Effector CD8-positive, alpha-beta T cell (primary cell): Measurements from ENCODE around the gene NT5DC2.

Experiments
- DNase-seq: peaks from one replicate; lab custom pipeline; 2025; lab: John Stamatoyannopoulos, UW
- total RNA-seq, 4 experiments: gene quantifications; one replicate each; lab custom pipeline; 2026; lab: John Stamatoyannopoulos, UW

The NT5DC2 gene
- 6.0 to 20.0 (median 14.8) reads per million in 4 experiments for total RNA-seq

DNA sequence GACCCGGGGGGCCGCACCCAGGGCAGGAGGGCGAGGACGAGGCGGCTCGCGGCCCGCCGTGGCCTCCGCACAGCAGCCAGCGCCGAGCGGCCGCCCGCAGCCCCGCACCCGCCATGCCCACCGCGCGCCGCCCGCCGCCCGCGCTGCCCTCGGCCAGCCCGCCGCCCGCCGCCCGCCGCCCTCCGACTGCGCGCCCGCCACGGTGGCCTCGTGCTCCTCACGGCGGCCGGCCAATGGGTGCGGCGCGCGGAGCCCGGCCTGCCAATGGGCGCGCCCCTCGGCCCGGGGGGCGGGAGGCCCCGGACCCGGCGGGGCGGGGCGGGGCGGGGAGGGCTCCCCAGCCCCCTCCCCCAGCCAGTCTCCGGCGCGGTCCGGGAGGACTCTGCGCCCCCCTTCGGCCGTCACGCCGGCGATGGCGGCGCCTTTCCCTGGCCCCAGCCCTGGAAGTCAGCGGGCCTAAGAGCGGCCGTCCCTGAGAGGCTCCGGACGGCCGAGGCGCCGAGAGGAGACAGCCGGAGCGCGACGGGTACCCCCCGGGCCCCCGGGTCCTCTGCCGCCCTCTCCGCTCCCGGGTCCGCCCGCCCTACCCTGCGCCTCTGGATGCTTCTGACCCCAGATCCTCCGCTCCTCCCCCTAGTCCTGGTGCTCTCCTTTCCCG is at the start of gene NT5DC2:
TSS of gene NT5DC2 (minus strand) at position 235 of the 658 bp plus-strand sequence. CDS start at position 115, 120 bp downstream.
- DNase-seq, result peak; percentile 49

DNA sequence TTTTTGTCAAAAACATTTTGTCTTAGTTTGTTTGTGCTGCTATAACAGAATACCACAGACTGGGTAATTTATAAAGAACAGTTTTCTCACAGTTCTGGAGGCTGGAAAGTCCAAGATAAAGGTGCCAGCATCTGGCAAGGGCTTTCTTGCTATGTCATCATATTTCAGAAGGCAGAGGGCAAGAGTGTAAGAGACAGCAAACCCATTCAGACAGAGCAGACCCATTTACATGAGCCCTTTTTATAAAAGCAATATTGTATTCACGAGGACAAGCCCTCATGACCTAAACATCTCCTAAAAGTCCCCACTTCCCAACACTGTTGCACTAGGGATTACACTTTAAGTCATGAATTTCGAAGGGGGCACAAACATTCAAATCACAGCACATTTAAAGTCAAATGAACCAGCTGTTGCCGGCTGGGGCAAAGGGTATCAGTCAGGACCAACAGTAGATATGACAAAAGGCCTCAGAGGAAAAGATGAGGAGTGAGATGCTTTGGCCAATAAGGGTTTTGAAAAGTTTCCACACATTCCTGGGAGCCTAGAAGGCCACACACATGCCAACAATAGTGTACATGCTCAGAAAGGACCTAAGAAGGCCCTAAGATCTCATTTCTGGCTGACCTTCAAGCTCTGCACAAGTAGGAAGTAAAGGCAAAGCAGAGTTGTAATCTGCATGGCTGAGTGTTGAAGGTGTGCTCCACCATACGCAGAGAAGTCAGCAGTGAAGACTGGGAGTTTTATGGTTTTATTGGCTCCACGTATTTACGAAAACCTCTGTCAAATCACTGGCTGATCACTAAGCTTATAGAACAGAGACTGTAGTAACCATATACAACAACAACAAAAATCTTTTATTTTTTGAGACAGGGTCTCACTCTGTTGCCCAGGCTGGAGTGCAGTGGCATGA is 40.7 kb upstream of the NT5DC2 start:
- no peak for DNase-seq

DNA sequence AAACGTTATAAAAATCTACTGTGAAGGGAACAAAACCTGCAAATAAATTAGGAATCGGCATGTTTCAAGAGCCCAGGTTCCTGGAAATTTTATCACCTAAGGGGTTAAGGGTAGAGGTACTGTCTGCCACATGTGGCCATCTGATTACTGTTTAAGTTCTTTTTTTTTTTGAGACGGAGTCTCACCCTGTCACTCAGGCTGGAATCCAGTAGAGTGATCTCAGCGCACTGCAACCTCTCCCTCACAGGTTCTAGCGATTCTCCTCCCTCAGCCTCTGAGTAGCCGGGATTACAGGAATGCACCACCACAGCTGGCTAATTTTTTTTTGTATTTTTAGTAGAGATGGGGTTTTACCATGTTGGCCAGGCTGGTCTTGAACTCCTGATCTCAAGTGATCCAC is 38.6 kb upstream of the NT5DC2 start:
- DNase-seq, result no peak

DNA sequence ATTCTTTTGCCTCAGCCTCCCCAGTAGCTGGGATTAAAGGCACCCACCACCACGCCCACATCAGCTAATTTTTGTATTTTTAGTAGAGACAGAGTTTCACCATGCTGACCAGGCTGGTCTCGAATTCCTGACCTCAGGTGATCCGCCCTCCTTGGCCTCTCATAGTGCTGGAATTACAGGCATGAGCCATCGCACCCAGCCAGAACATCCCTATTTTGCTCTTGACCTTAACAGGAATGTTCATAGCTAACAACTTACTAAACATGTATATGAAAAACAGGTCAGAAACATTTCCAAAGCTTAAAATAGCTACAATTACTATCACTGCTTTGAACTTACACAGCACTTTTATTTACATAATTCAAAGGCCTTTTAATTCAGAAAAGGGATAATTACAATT is 36.4 kb upstream of the NT5DC2 start:
- no peak for DNase-seq

DNA sequence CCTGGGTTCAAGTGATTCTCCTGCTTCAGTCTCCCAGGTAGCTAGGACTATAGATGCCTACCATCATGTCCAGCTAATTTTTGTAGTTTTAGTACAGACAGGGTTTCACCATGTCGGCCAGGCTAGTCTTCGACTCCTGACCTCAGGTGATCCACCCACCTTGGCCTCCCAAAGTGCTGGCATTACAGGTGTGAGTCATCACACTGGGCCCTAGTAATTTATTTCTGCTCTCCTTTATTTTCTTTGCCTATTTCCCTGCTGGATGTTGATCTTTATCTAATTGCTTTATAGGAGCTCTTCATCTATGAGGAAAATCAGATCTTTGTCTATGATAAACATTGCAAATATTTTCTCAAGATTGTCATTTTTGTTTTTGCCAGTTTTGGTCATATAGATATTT is 34.4 kb upstream of the NT5DC2 start:
- no peak for DNase-seq

DNA sequence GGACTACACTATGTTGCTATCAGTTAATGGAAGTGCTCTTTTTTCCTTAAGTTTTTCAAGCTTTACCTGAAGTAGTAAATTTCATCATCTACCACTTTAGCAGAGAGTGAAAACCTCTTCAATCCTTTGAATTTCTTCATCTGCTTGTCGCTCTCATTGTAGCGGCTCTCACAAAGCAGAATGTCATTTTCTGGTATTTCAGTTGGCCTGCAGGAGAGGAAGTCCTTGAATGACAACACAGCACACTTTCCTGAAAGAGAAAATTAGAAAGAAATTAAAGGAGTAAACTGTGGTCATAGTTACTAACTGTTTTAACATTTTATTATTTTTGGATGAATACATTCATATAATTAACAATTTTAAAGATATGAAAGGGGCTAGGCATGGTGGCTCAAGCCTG is 30.3 kb upstream of the NT5DC2 start:
- no peak for DNase-seq

DNA sequence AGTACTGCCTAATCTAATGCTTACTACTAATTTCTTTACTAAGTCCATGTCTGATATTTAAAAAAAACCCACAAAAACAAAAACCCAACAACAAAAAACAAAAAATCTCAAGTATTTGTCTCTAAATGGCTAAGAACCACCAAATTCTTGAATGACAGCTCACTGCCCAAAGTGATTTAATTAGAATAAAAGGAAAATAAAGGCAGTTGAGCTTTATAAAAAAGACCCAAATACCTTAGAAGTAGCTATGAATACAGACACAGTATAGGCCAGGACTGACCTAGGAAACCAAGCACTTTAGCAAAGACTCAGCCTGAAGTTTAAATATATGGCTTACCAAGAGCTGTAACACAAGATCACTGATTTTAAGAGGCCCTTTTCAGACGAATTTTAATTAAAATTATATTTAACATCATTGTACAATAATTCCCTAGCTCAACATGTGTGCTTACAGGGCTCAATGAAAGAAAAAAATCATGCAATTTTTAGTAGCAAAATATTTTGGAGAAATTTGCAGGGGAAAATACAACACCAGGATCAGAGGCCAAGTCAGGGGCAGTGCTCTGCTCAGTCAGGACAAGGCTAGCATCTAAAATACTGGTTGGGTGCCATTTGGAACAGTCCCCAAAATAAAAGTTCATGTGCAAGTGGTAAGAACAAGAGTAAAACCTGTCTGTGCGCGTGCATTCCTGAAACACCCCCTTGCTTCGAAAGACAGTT is 27.5 kb upstream of the NT5DC2 start:
- DNase-seq, result no peak

DNA sequence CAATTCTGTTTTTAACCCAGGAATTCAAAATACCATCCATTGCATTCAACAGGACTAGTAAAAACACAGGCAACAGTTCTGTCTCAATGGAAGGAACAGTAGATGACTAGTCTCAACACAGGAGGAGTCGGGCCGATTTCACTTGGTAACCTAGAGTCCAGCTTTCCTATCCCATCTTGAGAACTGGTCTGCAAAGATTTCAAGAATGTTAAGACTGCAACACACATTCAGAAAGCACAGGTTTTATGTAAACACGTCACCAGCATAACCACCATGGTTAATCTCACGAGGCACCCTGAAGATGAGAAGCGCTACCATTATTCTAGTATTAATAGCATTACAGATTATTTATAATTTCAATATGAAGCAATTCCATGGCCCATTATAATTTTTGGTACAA is 24.8 kb upstream of the NT5DC2 start:
- DNase-seq, result no peak

DNA sequence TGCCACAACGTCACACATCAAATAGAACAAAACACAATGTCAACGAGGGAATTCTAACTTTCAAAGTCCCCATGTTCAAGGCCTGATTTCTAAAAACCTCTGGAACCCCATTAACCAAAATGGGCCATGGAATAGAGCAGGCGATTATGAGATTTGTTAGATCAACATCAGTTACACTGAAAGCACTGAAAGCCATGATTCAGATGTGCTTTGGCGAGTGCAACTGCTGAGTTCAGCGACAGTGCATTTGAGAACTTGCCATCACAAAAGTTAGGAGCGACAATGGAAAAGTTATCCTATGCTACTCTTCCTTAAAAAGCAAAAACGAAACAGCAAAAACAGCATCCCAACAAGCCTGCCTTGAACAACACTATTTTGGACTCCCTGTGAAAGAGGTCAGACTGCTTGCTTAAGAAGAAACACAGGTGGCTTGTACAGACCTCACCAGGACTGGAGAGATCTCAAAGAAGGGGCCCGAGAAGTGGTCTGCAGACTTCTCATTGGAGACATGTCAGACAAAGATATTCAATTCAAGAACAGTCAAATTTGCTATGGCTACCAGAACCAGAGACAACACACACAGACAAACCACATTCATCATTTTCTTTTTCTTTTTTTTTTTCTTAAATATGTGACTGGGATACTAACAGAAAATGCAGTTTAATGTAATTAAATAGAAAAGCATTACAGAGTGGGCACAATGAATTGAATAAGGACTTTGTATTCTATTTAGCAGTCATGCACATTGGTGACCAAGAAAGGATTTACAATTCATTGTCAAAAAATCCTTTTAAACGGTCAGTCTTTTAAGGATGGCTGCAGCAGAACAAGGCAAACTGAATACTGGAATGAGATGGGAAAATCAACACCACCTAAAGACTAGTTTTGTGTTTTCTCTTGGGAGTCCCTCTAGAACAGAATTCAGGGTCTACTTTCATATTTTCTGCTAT is 23.6 kb upstream of the NT5DC2 start:
- no peak for DNase-seq

DNA sequence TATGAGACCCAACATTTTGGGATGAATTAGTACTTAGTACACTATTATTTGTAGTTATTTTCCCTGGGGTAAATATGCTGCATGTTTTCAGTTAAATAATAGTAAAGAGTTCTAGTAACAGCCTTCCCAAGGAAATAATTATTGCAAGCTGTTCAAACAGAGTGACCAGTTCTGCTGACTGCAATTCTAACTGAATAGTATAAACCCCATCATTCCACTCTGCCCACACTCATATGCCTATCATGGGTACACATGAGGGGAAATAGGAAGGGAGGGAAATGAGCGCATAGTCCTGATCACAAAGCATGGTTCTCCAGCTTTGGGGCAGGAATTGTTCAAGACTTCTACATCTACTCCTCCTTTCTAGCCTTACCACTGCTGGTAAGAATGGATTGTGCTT is 21.4 kb upstream of the NT5DC2 start:
- DNase-seq, result no peak

DNA sequence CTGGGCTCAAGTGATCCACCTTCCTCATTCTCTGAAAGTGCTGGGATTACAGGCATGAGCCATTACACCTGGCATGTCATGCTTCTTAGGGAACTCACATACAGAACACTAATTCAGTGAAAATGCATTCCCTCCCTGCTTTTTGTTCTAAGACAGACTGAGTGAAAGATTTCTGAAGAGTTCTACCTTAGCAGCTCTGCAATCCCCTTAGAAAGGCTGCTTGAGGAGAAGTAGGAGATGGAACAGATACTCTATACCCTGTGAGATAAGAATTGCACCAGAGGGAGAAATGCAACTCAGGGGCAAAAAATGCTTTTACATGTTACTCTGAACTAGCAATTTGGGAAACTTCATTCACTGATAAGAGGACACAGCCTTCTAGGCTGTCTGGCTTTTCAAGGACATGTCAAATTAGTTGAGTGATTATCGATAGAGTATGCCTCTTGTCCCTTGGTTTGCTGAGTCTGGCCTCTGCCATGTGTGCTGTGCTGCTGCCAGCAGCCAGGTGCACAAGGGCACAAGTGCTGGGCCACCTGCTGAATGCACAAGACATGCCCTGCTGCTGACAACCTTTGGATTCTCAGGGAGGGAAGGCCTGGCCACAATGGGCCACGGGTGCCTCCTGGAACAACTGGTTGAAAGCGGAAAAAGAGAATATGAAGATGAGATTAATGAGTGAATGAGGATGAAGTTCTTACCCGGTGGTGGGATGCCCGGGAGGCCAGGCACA is 20.5 kb upstream of the NT5DC2 start:
- DNase-seq, result no peak

DNA sequence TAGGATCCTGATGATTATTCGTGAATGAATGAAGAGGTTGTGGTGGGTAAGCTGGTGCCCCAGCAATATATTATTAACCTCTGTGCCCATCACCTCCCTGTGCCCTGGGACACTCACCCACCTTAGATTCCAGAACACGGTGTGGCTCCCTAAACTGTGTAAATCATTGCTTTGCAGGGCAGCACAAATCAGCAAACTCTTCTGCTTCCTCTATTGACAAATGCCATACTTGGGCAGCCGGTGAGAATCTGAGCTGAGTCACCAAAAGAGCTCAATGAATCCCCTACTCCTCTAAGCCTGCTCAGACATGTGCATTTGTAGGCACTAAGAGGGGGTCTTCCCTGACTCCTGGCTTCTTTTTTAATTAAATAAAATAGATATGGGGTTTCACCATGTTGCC is 18.4 kb upstream of the NT5DC2 start:
- DNase-seq, result no peak

DNA sequence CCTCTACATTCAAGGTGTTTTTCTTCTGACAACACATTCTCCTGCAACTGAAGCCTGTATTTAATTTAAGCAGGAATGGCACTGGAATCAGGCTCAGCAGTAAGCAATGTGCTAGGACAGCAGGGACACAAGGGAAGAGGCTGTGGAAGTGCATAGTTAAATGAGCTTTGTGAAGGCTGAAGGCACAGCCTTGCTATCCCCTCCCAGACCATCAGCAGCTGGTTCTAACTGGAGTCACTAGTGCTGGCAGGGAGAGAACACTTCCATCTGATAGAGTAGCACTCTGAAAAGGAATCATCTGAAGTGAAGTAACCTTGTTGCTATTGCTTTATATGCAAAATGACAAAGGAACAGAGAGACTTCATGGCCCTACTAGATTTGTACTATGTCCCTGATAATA is 17.5 kb upstream of the NT5DC2 start:
- no peak for DNase-seq

DNA sequence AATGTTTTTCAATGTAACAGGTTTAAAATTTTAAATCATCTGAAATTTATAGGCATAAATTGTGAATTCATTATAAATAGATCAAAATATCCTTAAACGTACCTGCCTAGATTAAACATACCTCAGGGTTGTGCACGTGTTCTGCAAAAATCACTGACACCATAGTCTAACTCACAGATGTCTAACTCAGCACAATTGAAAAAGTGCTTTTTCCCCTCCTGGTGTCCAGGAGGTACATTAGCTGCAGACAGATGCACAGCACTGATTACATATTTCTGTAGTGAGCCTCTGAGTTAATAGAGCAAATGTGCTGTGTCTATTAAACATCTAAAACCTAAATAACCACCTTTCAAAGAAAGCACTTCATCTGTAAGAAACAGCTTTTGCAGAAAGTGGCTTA is 13.5 kb upstream of the NT5DC2 start:
- DNase-seq, result no peak

DNA sequence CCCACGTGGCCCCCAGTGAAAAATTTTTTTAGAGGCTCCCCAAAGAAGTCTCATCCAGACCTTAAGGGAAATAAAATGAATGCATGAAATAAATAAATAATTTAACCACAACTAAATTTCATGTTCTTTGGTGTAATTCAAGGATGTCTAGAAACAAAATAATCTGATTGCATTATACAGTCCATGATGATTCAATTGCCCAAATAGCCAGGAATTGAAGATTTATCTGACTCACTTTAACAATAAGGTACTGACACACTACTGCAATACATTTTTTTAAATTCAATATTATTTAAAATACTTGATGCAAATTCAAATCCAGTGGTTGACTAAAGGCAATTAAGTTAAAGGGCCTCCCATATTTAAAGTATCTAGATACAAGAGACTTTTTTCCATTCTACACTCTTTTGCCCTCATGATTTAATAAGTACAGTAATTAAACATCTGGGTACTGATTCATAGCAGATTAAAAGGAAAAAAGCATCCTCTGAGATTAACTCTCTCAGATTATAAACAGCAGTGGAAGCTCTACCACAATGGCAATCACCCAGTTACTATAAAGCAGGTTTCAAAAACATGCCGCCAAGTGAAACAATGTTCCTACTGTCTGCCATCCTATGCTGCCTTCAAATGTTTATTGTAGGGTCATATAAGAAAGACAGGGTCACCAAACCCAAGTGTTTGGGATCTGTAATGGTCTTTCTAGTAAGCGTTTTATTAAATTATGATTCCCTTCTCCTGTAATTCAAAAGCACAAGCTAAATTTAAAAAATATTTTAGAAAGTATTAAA is 12.6 kb upstream of the NT5DC2 start:
- no peak for DNase-seq

DNA sequence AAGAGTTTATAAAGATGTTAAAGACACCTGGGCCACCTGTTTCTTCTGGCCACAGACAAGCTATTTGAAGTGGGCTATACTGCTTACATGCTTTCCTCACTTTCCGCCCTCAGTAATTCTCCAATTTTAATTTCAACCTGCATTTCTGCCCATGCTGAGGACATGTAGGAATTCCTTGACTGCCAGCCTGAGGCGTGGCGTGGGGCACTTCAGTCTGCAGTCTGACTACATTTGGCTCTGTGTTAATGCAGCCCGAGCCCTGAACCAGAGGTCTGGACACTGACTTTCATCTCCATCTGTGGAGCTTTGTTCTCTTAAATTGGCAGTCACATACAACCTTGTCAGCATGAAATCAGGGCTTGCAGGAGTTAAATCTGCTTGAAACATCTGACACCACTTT is 11.3 kb upstream of the NT5DC2 start:
- DNase-seq, result no peak

DNA sequence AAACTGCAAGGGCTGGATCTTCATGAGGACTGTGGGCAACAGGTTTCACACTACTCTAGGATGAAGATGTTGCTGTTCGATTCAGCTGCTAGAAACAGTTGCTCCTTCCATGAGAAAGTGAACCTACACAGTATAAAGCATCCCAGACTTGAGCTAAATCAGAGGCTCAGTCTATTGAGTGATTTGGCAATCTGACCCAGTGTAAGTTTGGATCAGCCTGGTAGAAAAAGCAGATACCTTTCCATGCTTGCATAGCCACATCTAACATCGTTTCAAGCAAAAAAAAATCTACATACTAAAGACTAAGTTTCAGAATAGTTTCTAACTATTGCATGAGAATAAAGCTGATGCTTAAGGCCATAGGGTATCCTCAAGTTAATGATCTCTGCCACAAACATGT is 7.4 kb upstream of the NT5DC2 start:
- DNase-seq, result no peak

DNA sequence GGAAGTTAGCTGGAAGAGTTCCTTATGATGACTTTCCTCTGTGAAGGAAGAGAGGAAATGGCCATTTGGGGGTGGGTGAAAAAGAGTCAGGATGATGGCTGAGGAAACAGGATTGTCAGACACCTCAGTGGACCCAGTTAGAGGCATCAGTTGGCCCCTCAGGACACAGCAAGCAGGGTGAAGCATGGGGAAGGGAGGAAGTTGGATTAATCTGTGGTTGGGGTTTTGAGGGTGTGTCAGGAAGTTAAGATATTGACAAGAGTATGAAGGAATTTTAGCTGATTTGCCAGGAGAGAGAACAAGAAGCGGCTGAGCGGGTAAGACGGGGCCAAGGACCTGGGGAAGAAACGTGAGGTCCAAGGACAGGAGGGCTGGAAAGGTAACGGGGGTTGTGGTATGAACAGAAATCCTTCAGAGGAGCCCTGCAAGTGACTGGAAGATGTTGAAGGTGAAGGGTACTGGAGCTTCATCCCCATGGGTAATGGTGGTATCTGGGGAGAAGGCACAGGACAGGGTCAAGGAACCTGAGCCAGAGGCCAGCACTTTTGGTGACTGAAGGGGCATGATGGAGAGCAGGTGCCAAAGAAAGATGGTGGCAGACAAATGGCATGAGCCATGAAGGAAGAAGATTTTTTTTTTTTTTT is 5.5 kb upstream of the NT5DC2 start:
- no peak for DNase-seq

DNA sequence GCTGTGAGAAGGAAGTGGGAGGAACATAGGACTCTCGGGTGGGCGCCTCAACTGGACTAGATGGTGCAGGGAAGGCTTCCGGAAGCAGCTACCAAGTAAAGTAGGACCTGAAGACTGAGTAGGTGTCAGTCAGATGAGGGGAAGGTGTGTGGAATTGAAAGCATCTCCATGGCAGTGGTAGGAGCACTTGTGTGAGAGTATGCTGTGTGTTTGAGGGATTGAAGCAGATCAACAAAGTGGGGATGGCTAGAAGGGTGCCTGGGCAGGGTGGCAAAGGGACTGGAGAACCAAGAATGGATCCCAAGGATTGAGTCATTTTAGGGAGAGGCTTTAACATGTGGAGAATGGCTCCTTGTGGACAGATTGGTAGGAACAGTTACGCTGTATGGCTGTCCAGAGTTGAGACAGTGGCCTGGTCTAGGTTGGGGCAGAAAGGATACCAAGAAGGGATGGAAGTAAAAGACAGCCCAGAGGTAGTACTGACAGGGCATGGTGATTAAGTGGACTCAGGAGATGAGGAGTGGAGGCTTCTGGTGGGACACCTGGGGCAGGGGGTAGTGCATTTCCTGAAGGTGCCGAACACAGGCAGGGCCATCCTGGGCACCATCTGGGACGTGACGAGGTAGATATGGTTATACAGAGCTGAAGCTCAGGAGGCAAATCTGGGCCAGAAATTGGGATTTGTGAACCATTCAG is 4.2 kb upstream of the NT5DC2 start:
- DNase-seq, result no peak
